Keratinocyte (primary cell): ENCODE measurements around the gene ADSL.

ENCODE experiments used
- EZH2 ChIP-seq: IDR thresholded peaks from one replicate; pipeline ENCODE4 v1.6.1; 2012; ENCODE audit warnings: inconsistent platforms, mild to moderate bottlenecking, low read length, moderate library complexity
- TF ChIP-seq, protein P1 (sequence below), 3 experiments: IDR thresholded peaks in 1 of 3; conservative IDR thresholded peaks in 1 of 3; optimal IDR thresholded peaks in 1 of 3; 2 replicates in 2 of 3; 3 replicates in 1 of 3; pipeline versions ENCODE3 to v1.5.1; 2011; ENCODE audit warnings: low read length in 3 of 3, mild to moderate bottlenecking in 3 of 3, moderate library complexity in 2 of 3, control low read depth in 1 of 3, inconsistent platforms in 1 of 3; ENCODE audit not compliant: insufficient read depth in 2 of 3; ENCODE audit errors: extremely low read depth in 1 of 3

DNA sequence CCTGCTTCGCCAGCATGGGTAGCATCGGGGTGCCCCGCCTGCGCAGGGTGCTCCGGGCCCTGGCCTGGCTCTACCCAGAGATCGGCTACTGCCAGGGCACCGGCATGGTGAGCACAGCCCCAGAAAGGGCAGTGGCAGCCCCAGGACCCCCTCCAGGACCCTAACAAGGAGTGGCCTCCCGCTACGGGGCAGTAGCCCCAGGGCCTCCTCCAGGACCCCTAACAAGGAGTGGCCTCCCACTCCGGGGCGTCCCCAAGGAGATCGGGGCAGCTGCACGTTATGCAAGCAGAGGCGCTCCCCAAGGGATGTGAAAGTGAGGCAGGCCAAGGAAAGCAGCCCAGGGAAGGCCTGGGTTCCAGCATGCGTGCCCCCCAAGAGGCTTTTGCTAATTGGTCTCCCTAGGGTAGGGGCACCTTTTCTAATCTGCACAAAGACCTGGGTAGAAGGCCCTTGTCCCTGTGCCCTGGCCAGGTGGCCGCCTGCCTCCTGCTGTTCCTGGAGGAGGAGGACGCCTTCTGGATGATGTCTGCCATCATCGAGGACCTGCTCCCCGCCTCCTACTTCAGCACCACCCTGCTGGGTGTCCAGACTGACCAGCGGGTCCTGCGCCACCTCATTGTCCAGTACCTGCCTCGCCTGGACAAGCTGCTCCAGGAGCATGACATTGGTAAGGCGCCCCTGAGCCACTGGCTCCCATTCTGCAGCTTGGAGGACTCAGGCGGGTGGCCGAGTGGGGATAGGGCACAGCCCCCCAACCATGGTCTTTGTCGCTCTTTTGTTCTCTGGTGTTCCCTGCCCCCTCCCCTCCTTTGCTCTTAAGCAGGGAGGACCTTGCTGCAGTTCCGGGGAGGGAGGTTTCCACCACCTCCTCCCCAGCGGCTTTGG, 59.1 kb downstream of the ADSL start:
- TF ChIP-seq, protein P1, sequence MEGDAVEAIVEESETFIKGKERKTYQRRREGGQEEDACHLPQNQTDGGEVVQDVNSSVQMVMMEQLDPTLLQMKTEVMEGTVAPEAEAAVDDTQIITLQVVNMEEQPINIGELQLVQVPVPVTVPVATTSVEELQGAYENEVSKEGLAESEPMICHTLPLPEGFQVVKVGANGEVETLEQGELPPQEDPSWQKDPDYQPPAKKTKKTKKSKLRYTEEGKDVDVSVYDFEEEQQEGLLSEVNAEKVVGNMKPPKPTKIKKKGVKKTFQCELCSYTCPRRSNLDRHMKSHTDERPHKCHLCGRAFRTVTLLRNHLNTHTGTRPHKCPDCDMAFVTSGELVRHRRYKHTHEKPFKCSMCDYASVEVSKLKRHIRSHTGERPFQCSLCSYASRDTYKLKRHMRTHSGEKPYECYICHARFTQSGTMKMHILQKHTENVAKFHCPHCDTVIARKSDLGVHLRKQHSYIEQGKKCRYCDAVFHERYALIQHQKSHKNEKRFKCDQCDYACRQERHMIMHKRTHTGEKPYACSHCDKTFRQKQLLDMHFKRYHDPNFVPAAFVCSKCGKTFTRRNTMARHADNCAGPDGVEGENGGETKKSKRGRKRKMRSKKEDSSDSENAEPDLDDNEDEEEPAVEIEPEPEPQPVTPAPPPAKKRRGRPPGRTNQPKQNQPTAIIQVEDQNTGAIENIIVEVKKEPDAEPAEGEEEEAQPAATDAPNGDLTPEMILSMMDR (optimal IDR thresholded peaks at IDR 0.05 in 1 of 3, IDR thresholded peaks at IDR 0.05 in 1 of 3, conservative IDR thresholded peaks at IDR 0.05 in 1 of 3; ENCODE audit: extremely low read depth in 1 of 3, insufficient read depth in 2 of 3, low read length in 3 of 3) = no peak
- TF ChIP-seq EZH2 = no peak
